AG04449 (cell line): ENCODE data around the gene PHETA2.

Source experiments
- CTCF ChIA-PET: fragments of 350-600 bp; formaldehyde crosslinking; extraction: SDS; loops from one replicate; lab custom pipeline; 2021; ENCODE audit warnings: antibody characterized with exemption; lab: Yijun Ruan, JAX
- POLR2A ChIA-PET: fragments of 400-600, 350-600 bp; formaldehyde crosslinking; extraction: SDS; loops from one replicate; lab custom pipeline; 2020; ENCODE audit warnings: antibody characterized with exemption, inconsistent platforms; lab: Yijun Ruan, JAX
- DNase-seq: peaks from one replicate; pipeline ENCODE4 v3.0.0-alpha.2; 2010; ENCODE audit warnings: low read depth, low spot score
- H3K4me3 ChIP-seq: 2 replicates; pipeline ENCODE4 v1.5.1; 2011; ENCODE audit warnings: low read depth, mild to moderate bottlenecking, control low read depth, low read length
- CTCF ChIP-seq: IDR thresholded peaks from one replicate; pipeline ENCODE4 v1.5.1; 2011; ENCODE audit warnings: mild to moderate bottlenecking, moderate library complexity, low read length, control low read depth, inconsistent platforms; ENCODE audit not compliant: insufficient read depth; ENCODE audit errors: missing control alignments

PHETA2 gene

GRCh38 chr22:42079319-42080251 is 5.5 kb downstream of the PHETA2 start, which contains the start of gene SMDT1:
TSS of gene SMDT1 (plus strand) at chr22:42079700. CDS start at chr22:42079769, 69 bp downstream.
- TF ChIP-seq CTCF, result no peak
- POLR2A ChIA-PET, result interaction anchor here (0.9 to 1.5 kb wide), 3 partner anchors 10 to 11 kb away, joined by 3 to 10 read pairs (median 4); partner anchors contain the start of gene NDUFA6
- peak within 1 kb of the TSS; percentile 89 for H3K4me3 ChIP-seq
- CTCF ChIA-PET, result interaction anchor here (1.0 to 4.6 kb wide), 6 partner anchors 10 to 395 kb away, joined by 3 to 44 read pairs (median 6); partner anchors contain the start of gene NDUFA6
- peak; percentile 83 for DNase-seq

- ChIA-PET CTCF (interaction anchor here (1.2 to 4.6 kb wide), 3 partner anchors 10 to 364 kb away, joined by 3 to 44 read pairs (median 8); partner anchors contain the start of gene NDUFA6), POLR2A (interaction anchor here (1.5 kb wide), 1 partner anchor 10 kb away, joined by 10 read pairs; the partner anchor contains the start of gene NDUFA6)
- no peak for TF ChIP-seq CTCF
- no peak for DNase-seq
- H3K4me3 ChIP-seq, result peak overlapping the region; percentile 89
Observed at GRCh38 chr22:42080287-42080686, 6.2 kb downstream of the PHETA2 start.

- ChIA-PET POLR2A (no interaction called here), CTCF (interaction anchor here (1.0 to 1.5 kb wide), 2 partner anchors 8 to 386 kb away, joined by 4 to 8 read pairs; no protein-coding TSS in a partner anchor)
- no peak for DNase-seq
- TF ChIP-seq CTCF, result no peak
- H3K4me3 ChIP-seq, result no peak overlapping the region
Observed at GRCh38 chr22:42083119-42083518, 9.1 kb downstream of the PHETA2 start.

GRCh38 chr22:42084874-42085273 is 10.8 kb downstream of the PHETA2 start:
- ChIA-PET CTCF (no interaction called here), POLR2A (no interaction called here)
- H3K4me3 ChIP-seq, result no peak overlapping the region

GRCh38 chr22:42086051-42086450 is 12.0 kb downstream of the PHETA2 start:
- no peak for DNase-seq
- CTCF ChIA-PET, result no interaction called here
- POLR2A ChIA-PET, result interaction anchor here (0.6 kb wide), 1 partner anchor 475 kb away, joined by 3 read pairs; no protein-coding TSS in a partner anchor
- H3K4me3 ChIP-seq, result no peak overlapping the region
- no peak for TF ChIP-seq CTCF

More at GRCh38 chr22:42084874-42085273, 10.8 kb downstream of the PHETA2 start:
- no peak for DNase-seq
- TF ChIP-seq CTCF, result no peak
